HFF-Myc (cell line): Measurements from ENCODE around the gene GDI2.

ENCODE experiments used
- DNase-seq: peaks from one replicate; pipeline ENCODE4 v3.0.0-alpha.2; 2011; ENCODE audit warnings: low read depth; ENCODE audit errors: extremely low read depth
- H3K4me3 ChIP-seq: replicated peaks from 2 replicates; pipeline ENCODE4 v1.5.1; 2011; ENCODE audit warnings: low read depth, mild to moderate bottlenecking, control low read depth, low read length
- TF ChIP-seq, protein P1 (sequence below): IDR thresholded peaks from 2 replicates; pipeline ENCODE4 v1.5.1; 2012; ENCODE audit warnings: mild to moderate bottlenecking, low read depth, low read length, control low read depth; ENCODE audit errors: missing control alignments

Gene GDI2

DNA sequence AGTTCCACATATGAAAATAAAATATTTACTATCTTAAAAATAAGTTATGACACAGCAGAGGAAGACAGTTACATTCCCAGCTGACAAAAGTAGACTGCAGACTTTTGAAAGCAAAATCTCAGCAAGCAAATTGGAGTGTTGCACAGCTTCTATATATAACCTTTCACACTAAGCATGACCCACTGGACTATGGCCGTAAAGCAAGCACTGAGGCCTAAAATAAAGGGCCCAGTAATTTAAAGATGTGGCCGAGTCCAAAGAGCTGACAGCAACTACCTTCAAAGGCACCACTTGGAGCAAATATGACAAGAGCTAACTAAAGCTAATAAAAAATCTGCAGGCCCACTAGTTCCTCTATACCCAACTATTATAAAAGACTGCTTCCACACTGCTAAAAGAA is 6.5 kb downstream of the GDI2 start:
- H3K4me3 ChIP-seq: no peak overlapping the region
- DNase-seq: no peak
- TF ChIP-seq, protein P1, sequence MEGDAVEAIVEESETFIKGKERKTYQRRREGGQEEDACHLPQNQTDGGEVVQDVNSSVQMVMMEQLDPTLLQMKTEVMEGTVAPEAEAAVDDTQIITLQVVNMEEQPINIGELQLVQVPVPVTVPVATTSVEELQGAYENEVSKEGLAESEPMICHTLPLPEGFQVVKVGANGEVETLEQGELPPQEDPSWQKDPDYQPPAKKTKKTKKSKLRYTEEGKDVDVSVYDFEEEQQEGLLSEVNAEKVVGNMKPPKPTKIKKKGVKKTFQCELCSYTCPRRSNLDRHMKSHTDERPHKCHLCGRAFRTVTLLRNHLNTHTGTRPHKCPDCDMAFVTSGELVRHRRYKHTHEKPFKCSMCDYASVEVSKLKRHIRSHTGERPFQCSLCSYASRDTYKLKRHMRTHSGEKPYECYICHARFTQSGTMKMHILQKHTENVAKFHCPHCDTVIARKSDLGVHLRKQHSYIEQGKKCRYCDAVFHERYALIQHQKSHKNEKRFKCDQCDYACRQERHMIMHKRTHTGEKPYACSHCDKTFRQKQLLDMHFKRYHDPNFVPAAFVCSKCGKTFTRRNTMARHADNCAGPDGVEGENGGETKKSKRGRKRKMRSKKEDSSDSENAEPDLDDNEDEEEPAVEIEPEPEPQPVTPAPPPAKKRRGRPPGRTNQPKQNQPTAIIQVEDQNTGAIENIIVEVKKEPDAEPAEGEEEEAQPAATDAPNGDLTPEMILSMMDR: no peak

DNA sequence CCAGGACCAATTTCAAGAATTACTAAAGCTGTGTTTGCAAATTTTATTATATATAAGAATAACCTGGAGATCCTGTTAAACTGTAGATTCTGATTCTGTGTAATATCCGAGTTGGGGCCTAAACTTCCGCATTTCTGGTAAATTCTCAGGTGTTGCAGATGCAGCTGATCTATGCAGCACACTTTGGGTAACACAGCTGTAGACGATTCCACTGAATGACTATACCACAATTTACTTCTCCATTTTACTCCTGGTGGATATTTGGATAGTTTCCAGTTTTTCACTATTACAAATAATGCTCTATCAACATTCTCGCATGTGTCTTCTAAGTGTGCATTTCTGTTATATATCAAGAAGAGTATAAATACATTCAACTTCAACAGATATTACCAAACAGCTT is 7.5 kb downstream of the GDI2 start:
- H3K4me3 ChIP-seq: no peak overlapping the region
- TF ChIP-seq, protein P1: no peak
- DNase-seq: no peak

DNA sequence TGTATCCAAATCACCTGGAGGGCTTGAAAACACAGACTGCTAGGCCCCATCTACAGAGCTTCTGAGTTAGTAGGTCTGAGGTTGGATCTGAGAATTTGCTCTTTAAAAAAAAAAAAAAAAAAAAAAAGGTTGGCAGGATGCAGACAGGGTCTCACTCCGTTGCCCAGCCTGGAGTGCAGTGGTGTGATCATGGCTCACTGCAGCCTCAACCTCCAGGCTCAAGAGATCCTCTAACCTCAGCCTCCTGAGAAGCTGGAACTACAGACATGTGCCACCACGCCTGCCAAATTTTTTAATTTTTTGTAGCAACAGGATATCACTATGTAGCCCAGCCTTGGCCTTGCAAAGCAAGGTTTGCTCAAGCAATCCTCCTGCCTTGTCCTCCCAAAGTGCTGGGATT is 8.0 kb downstream of the GDI2 start:
- no peak for DNase-seq
- TF ChIP-seq, protein P1: no peak
- H3K4me3 ChIP-seq: no peak overlapping the region

DNA sequence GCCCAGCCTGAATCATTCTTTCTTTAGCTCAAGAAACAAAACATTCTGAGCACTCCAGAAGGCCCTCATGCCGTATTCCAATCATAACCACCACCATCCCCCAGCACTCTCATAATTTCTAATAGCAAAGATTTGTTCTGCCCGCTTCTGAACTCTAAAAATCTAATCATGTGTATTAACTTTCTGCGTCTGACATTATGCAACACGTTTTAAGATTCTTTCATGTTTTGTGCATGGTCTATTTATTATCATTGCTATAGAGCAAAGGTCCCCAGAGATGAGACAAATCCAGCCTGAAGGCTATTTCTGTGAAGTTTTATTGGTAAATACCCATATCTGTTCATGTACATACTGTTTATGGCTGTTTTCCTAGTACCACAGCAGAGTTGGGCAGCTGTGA is 8.8 kb downstream of the GDI2 start:
- TF ChIP-seq, protein P1: no peak
- no peak overlapping the region for H3K4me3 ChIP-seq
- DNase-seq: no peak

DNA sequence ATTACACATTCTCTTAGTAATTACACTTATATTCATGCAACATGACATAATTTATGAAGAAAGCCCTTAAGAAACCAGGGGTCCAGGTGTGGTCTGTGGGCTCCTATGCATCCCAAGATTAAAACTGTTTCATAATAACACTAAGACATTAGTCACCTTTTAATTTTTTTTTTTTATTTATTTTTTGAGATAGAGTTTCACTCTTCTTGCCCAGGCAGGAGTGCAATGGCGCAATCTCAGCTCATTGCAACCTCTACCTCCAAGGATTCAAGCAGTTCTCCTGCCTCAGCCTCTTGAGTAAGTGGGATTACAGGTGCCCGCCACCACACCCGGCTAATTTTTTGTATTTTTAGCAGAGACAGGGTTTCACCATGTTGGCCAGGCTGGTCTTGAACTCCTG is 12.5 kb downstream of the GDI2 start:
- no peak overlapping the region for H3K4me3 ChIP-seq
- DNase-seq: no peak
- TF ChIP-seq, protein P1: no peak

DNA sequence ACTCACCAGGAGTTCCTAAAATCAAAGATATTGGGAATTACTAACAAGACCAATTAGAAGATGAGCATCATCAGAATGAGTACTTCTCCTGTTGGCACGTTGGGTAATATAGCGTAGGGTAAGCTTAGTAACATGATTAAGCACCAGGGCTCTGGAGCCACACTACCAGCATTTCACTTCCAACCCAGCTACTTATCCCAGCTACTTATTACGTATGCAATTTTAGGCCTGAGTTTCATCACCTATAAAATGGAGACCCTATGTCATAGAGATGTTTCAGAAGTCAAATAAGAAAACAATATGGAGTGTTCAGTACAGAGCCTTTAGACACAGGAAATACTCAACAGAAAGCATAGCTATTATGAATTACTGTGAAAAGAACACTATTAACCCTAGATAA is 19.0 kb downstream of the GDI2 start:
- TF ChIP-seq, protein P1: no peak
- DNase-seq: no peak
- no peak overlapping the region for H3K4me3 ChIP-seq

DNA sequence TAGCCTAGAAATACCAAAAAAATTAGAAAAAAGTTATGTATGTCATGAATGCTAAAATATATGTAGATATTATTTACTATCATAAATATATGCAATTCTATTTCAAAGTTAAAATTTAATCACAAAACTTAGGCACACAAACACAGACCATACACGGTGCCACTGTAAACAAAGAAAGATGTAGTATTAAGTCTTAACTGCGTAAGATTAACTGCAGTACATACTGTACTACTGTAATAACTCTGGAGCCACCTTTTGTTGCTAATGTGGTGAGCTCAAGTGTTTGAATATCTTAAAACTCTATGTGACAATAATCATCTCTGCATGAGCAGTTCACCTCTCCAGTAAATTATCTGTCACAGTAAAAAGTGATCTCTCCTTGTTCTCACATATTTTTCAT is 23.6 kb downstream of the GDI2 start:
- TF ChIP-seq, protein P1: no peak
- H3K4me3 ChIP-seq: no peak overlapping the region
- DNase-seq: no peak
